H1 (cell line): ENCODE measurements around the gene STXBP6. TPM values are rescaled to one million over a fixed set of nuclear protein-coding genes. Genes with fewer than 3 reads are reported as not detected.

Source experiments
- CTCF ChIA-PET: fragments of 300-600 bp; sonication (Branson Sonifier 250); formaldehyde crosslinking; loops from one replicate; lab custom pipeline; 2021; ENCODE audit not compliant: partially characterized antibody; lab: Charles Lee
- POLR2A ChIA-PET: fragments of 300-600 bp; sonication (Branson Sonifier 250); formaldehyde crosslinking; loops from one replicate; lab custom pipeline; 2021; ENCODE audit warnings: inconsistent platforms; ENCODE audit not compliant: partially characterized antibody; lab: Charles Lee
- DNase-seq, 2 experiments: peaks; one replicate each; pipeline versions ENCODE4 v3.0.0 to v3.0.0-alpha.2; 2010 to 2022; ENCODE audit warnings: low spot score in 2 of 2, low read depth in 1 of 2, mixed read lengths in 1 of 2
- FAIRE-seq: peaks from 2 replicates; lab custom pipeline; 2011; peaks lifted over from hg19 to GRCh38; lab: Jason Lieb, UNC
- H2AFZ ChIP-seq: 2 replicates; pipeline ENCODE4 v1.8.1; 2012; ENCODE audit warnings: low read length, inconsistent platforms
- H2AK5ac ChIP-seq: 2 replicates; pipeline ENCODE4 v1.6.1; 2013; ENCODE audit warnings: low read depth, low read length
- H2BK120ac ChIP-seq: replicated peaks from 2 replicates; pipeline ENCODE3; 2013; ENCODE audit warnings: low read depth, low read length, inconsistent platforms
- H2BK12ac ChIP-seq: 2 replicates; pipeline ENCODE4 v1.6.1; 2013; ENCODE audit warnings: low read depth, low read length
- H2BK15ac ChIP-seq: 2 replicates; pipeline ENCODE4 v1.6.1; 2013; ENCODE audit warnings: low read length
- H2BK20ac ChIP-seq: 2 replicates; pipeline ENCODE4 v1.6.1; 2013; ENCODE audit warnings: low read length
- H2BK5ac ChIP-seq: 2 replicates; pipeline ENCODE4 v1.6.1; 2013; ENCODE audit warnings: low read depth, low read length
- H3K14ac ChIP-seq: 2 replicates; pipeline ENCODE4 v1.6.1; 2013; ENCODE audit warnings: inconsistent platforms; ENCODE audit not compliant: insufficient read length
- H3K18ac ChIP-seq: 2 replicates; pipeline ENCODE4 v1.6.1; 2013; ENCODE audit warnings: low read length; ENCODE audit errors: extremely low read depth
- H3K23ac ChIP-seq: 2 replicates; pipeline ENCODE4 v1.6.1; 2013; ENCODE audit warnings: inconsistent platforms; ENCODE audit not compliant: insufficient read length
- H3K23me2 ChIP-seq: 2 replicates; pipeline ENCODE4 v1.6.1; 2013; ENCODE audit warnings: low read depth, low read length
- H3K27ac ChIP-seq: 2 replicates; pipeline ENCODE4 v1.6.1; 2011; ENCODE audit warnings: low read depth, low read length, inconsistent platforms
- H3K27me3 ChIP-seq, 4 experiments: replicated peaks in 1 of 4; 1 replicate in 1 of 4; 2 replicates in 3 of 4; pipeline versions ENCODE4 v1.6.1 to v1.8.1; 2011 to 2013; ENCODE audit warnings: low read length in 3 of 4, mild to moderate bottlenecking in 3 of 4, inconsistent platforms in 2 of 4, mixed read lengths in 2 of 4, moderate library complexity in 1 of 4; ENCODE audit not compliant: control insufficient read depth in 3 of 4, insufficient read depth in 3 of 4; ENCODE audit errors: extremely low read depth in 1 of 4
- H3K36me3 ChIP-seq, 4 experiments: 2 replicates each; pipeline versions ENCODE4 v1.6.1 to v1.8.1; 2011 to 2013; ENCODE audit warnings: mild to moderate bottlenecking in 4 of 4, low read length in 3 of 4, moderate library complexity in 2 of 4, control low read depth in 1 of 4, inconsistent platforms in 1 of 4; ENCODE audit not compliant: insufficient read depth in 4 of 4, control insufficient read depth in 2 of 4
- H3K4ac ChIP-seq: replicated peaks from 2 replicates; pipeline ENCODE3; 2013; ENCODE audit warnings: low read length, low read depth, mixed read lengths, inconsistent platforms; ENCODE audit not compliant: insufficient read length
- H3K4me1 ChIP-seq, 4 experiments: replicated peaks in 1 of 4; 1 replicate in 1 of 4; 2 replicates in 3 of 4; pipeline versions ENCODE4 v1.6.1 to v1.8.1; 2011 to 2013; ENCODE audit warnings: low read length in 3 of 4, inconsistent platforms in 2 of 4, mixed read lengths in 1 of 4; ENCODE audit not compliant: insufficient read depth in 4 of 4, control insufficient read depth in 3 of 4
- H3K4me2 ChIP-seq, 2 experiments: 2 replicates each; pipeline versions ENCODE4 v1.6.1 to v1.8.1; 2011 to 2013; ENCODE audit warnings: low read depth in 2 of 2, low read length in 2 of 2, control low read depth in 1 of 2, inconsistent platforms in 1 of 2, mild to moderate bottlenecking in 1 of 2; ENCODE audit not compliant: insufficient read depth in 1 of 2
- H3K4me3 ChIP-seq, 4 experiments: fragments of 200-600, 300-600 bp in 1 of 4; sonication (generic), shearing (Covaris generic), sonication (Bioruptor Twin) in 1 of 4; 2 replicates each; pipeline versions ENCODE4 v1.5.1 to v1.8.1; 2011 to 2016; ENCODE audit warnings: low read length in 4 of 4, low read depth in 3 of 4, control low read depth in 2 of 4, inconsistent platforms in 2 of 4, mild to moderate bottlenecking in 2 of 4, mixed read lengths in 1 of 4, moderate library complexity in 1 of 4; ENCODE audit not compliant: insufficient read depth in 2 of 4; ENCODE audit errors: extremely low read depth in 1 of 4
- H3K56ac ChIP-seq: replicated peaks from 2 replicates; pipeline ENCODE3; 2013; ENCODE audit warnings: low read depth, mild to moderate bottlenecking, mixed read lengths, low read length, inconsistent platforms; ENCODE audit not compliant: insufficient read length
- H3K79me1 ChIP-seq: 2 replicates; pipeline ENCODE4 v1.6.1; 2013; ENCODE audit warnings: low read depth, low read length, control low read depth
- H3K79me2 ChIP-seq, 2 experiments: 2 replicates each; pipeline versions ENCODE4 v1.6.1 to v1.8.1; 2012 to 2013; ENCODE audit warnings: low read length in 2 of 2, mild to moderate bottlenecking in 2 of 2, inconsistent platforms in 1 of 2; ENCODE audit not compliant: insufficient read depth in 2 of 2, control insufficient read depth in 1 of 2
- H3K9ac ChIP-seq, 4 experiments: replicated peaks in 1 of 4; 1 replicate in 1 of 4; 2 replicates in 3 of 4; pipeline versions ENCODE4 v1.6.1 to v1.8.1; 2011 to 2013; ENCODE audit warnings: low read depth in 3 of 4, low read length in 3 of 4, control low read depth in 2 of 4, mild to moderate bottlenecking in 2 of 4, moderate library complexity in 2 of 4, inconsistent platforms in 1 of 4; ENCODE audit errors: extremely low read depth in 1 of 4
- H3K9me3 ChIP-seq, 2 experiments: 2 replicates each; pipeline versions ENCODE4 v1.6.1 to v1.8.1; 2012 to 2013; ENCODE audit warnings: mild to moderate bottlenecking in 2 of 2, moderate library complexity in 2 of 2, control low read depth in 1 of 2, inconsistent platforms in 1 of 2, low read depth in 1 of 2, low read length in 1 of 2, mixed read lengths in 1 of 2; ENCODE audit not compliant: insufficient read depth in 2 of 2
- H4K20me1 ChIP-seq, 2 experiments: replicated peaks in 1 of 2; 2 replicates each; pipeline versions ENCODE3 to v1.8.1; 2011 to 2013; ENCODE audit warnings: inconsistent platforms in 2 of 2, low read length in 2 of 2, mild to moderate bottlenecking in 1 of 2; ENCODE audit not compliant: insufficient read depth in 2 of 2, control insufficient read depth in 1 of 2
- H4K5ac ChIP-seq: 2 replicates; pipeline ENCODE4 v1.6.1; 2013; ENCODE audit warnings: low read length, low read depth, mixed read lengths, inconsistent platforms; ENCODE audit not compliant: insufficient read length
- H4K8ac ChIP-seq: 2 replicates; pipeline ENCODE4 v1.8.0; 2013; ENCODE audit warnings: mild to moderate bottlenecking, moderate library complexity, low read length, inconsistent platforms; ENCODE audit not compliant: insufficient read depth; ENCODE audit errors: extremely low read depth
- H4K91ac ChIP-seq: replicated peaks from 2 replicates; pipeline ENCODE3; 2013; ENCODE audit warnings: low read length, mixed read lengths, inconsistent platforms; ENCODE audit not compliant: insufficient read length
- ASH2L ChIP-seq: fragments of 200-600, 300-600 bp; sonication (generic); IDR thresholded peaks from one replicate; pipeline ENCODE4 v1.7.1; 2017; ENCODE audit warnings: low read length
- BRCA1 ChIP-seq: IDR thresholded peaks from 2 replicates; pipeline ENCODE4 v1.6.1; 2012; ENCODE audit warnings: low read depth, low read length, improper control_type of control experiment
- EZH2 ChIP-seq: fragments of 200-600 bp; sonication (generic); IDR thresholded peaks from 2 replicates; pipeline ENCODE4 v1.7.1; 2012; ENCODE audit warnings: low read depth, mild to moderate bottlenecking, moderate library complexity, low read length, inconsistent platforms; ENCODE audit not compliant: severe bottlenecking
- HDAC6 ChIP-seq: IDR thresholded peaks from one replicate; pipeline ENCODE4 v1.7.1; 2012; ENCODE audit warnings: low read depth, mild to moderate bottlenecking, inconsistent platforms, low read length, moderate library complexity
- JUND ChIP-seq: IDR thresholded peaks from 2 replicates; pipeline ENCODE4 v1.6.1; 2011; ENCODE audit warnings: mild to moderate bottlenecking, improper control_type of control experiment, low read length
- RAD21 ChIP-seq, 2 experiments: IDR thresholded peaks in 1 of 2; conservative IDR thresholded peaks in 1 of 2; 2 replicates each; pipeline ENCODE4 v1.6.1; 2011; ENCODE audit warnings: low read depth in 2 of 2, low read length in 2 of 2, improper control_type of control experiment in 1 of 2, inconsistent platforms in 1 of 2, mild to moderate bottlenecking in 1 of 2, moderate library complexity in 1 of 2
- RXRA ChIP-seq: IDR thresholded peaks from 2 replicates; pipeline ENCODE4 v1.6.1; 2011; ENCODE audit warnings: low read depth, mild to moderate bottlenecking, low read length, moderate library complexity; ENCODE audit not compliant: insufficient read depth
- SIN3A ChIP-seq, 2 experiments: IDR thresholded peaks in 1 of 2; conservative IDR thresholded peaks in 1 of 2; 2 replicates each; pipeline ENCODE4 v1.6.1; 2011 to 2012; ENCODE audit warnings: low read length in 2 of 2, improper control_type of control experiment in 1 of 2, low read depth in 1 of 2, mild to moderate bottlenecking in 1 of 2
- TAF1 ChIP-seq: IDR thresholded peaks from 2 replicates; pipeline ENCODE4 v1.6.1; 2011; ENCODE audit warnings: mild to moderate bottlenecking, low read depth, low read length
- WGBS, 2 experiments: shearing (Covaris generic) in 1 of 2; methylation state at CpG; one replicate each; pipeline versions ENCODE4 v1.1.6 to v1.1.7; 2013 to 2015; ENCODE audit warnings: low lambda C conversion rate in 2 of 2, mixed read lengths in 2 of 2, inconsistent platforms in 1 of 2, low coverage in 1 of 2, missing lambda C conversion rate in 1 of 2; ENCODE audit not compliant: insufficient replicate concordance in 2 of 2, insufficient coverage in 1 of 2, insufficient read length in 1 of 2; ENCODE audit errors: extremely low coverage in 1 of 2, missing lambda C conversion rate in 1 of 2; 5-methylcytosine and 5-hydroxymethylcytosine counted together
- polyA plus RNA-seq, 7 experiments: library from polyadenylated mRNA; depleted of rRNA in 3 of 7; stranded (reverse) in 5 of 7; unstranded in 2 of 7; fragments of >200 nt in 5 of 7; fragments of 200-250 nt in 2 of 7; gene quantifications; 1 replicate in 5 of 7; 2 replicates in 1 of 7; 4 replicates in 1 of 7; pipeline versions ENCODE4 v1.2.1 to v1.2.3, GENCODE V29; 2011 to 2013; ENCODE audit warnings: missing spikeins in 2 of 7, mixed read lengths in 2 of 7
- total RNA-seq: library from RNA; stranded (reverse); fragmentation: NEBNext Ultra II Directional; extraction: Animal tissue kit (Norgen Biotek cat#: 25700); gene quantifications from 2 replicates; pipeline ENCODE4 v1.2.1, GENCODE V29; 2021
- TF ChIP-seq, protein P1 (sequence below): IDR thresholded peaks from 2 replicates; pipeline ENCODE4 v1.6.1; 2012; ENCODE audit warnings: inconsistent platforms
- TF ChIP-seq, protein P2 (sequence below), 3 experiments: IDR thresholded peaks; 1 replicate in 2 of 3; 2 replicates in 1 of 3; pipeline versions ENCODE4 v1.5.1 to v1.6.1; 2011; ENCODE audit warnings: low read length in 3 of 3, mild to moderate bottlenecking in 3 of 3, inconsistent platforms in 2 of 3, low read depth in 1 of 3, moderate library complexity in 1 of 3; ENCODE audit not compliant: insufficient read depth in 1 of 3; ENCODE audit errors: control extremely low read depth in 1 of 3

STXBP6 gene
- total and polyA plus RNA-seq, 2 of the 8 experiments (the other 6 are each of a cell fraction or from before 2014, with no cell fraction given): 9.4 to 18.1 TPM

DNA sequence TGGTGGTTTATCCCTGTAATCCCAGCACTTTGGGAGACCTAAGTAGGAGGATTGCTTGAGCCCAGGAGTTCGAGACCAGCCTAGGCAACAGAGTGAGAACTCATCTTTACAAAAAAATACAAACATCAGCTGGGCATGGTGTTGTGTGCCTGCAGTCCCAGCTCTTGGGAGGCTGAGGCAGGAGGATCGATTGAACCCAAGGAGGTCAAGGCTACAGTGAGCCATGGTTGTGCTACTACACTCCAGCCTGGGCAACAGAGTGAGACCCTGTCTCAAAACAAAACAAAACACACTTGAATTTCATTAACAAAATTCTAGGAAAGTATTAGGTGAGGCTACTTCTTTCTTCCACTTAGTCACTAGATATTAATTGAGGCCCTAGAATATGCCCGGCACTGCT, 77.1 kb downstream of the STXBP6 start:
- Histone ChIP-seq H3K27me3 (no peaks in the 10 kb centered on the region), H3K4me3 (no peak overlapping the region), H4K8ac (no peak overlapping the region), H4K20me1 (no peaks in the 10 kb centered on the region), H4K5ac (no peak overlapping the region), H2BK12ac (no peak overlapping the region), H3K4me1 (no peaks in the 10 kb centered on the region), H2BK20ac (no peak overlapping the region), H3K79me1 (no peaks in the 10 kb centered on the region), H2BK120ac (no peak overlapping the region), H2AFZ (no peak overlapping the region), H4K91ac (no peak overlapping the region), H3K14ac (no peak overlapping the region), H3K27ac (no peak overlapping the region), H3K79me2 (no peaks in the 10 kb centered on the region), H3K4me2 (no peak overlapping the region), H3K9ac (no peak overlapping the region), H2BK15ac (no peak overlapping the region), H3K9me3 (no peaks in the 10 kb centered on the region), H3K18ac (no peak overlapping the region), H3K56ac (no peak overlapping the region), H3K23me2 (no peaks in the 10 kb centered on the region), H2BK5ac (no peak overlapping the region), H3K36me3 (no peaks in the 10 kb centered on the region), H3K4ac (no peak overlapping the region), H3K23ac (no peak overlapping the region), H2AK5ac (no peak overlapping the region)
- ChIA-PET POLR2A (no interaction called here), CTCF (interaction anchor here (0.8 kb wide), 1 partner anchor 15 kb away, joined by 3 read pairs; no protein-coding TSS in a partner anchor)
- 89% methylated on average over 3 of the region's 3 CpGs; no CpG with 5 or more reads in 1 of the 2 experiments for WGBS, 2 experiments
- FAIRE-seq (no peak), DNase-seq (no peak)
- no peak for TF ChIP-seq JUND
- no peak for TF ChIP-seq TAF1
- TF ChIP-seq SIN3A (conservative IDR thresholded peaks at IDR 0.05 in 1 of 2, IDR thresholded peaks at IDR 0.05 in 1 of 2; ENCODE audit: low read depth in 1 of 2, low read length in 2 of 2): no peak
- TF ChIP-seq RAD21 (IDR thresholded peaks at IDR 0.05 in 1 of 2, conservative IDR thresholded peaks at IDR 0.05 in 1 of 2; ENCODE audit: low read depth in 2 of 2, low read length in 2 of 2): no peak
- no peak for TF ChIP-seq BRCA1
- TF ChIP-seq, protein P1, sequence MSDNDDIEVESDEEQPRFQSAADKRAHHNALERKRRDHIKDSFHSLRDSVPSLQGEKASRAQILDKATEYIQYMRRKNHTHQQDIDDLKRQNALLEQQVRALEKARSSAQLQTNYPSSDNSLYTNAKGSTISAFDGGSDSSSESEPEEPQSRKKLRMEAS: no peak
- TF ChIP-seq, protein P2, sequence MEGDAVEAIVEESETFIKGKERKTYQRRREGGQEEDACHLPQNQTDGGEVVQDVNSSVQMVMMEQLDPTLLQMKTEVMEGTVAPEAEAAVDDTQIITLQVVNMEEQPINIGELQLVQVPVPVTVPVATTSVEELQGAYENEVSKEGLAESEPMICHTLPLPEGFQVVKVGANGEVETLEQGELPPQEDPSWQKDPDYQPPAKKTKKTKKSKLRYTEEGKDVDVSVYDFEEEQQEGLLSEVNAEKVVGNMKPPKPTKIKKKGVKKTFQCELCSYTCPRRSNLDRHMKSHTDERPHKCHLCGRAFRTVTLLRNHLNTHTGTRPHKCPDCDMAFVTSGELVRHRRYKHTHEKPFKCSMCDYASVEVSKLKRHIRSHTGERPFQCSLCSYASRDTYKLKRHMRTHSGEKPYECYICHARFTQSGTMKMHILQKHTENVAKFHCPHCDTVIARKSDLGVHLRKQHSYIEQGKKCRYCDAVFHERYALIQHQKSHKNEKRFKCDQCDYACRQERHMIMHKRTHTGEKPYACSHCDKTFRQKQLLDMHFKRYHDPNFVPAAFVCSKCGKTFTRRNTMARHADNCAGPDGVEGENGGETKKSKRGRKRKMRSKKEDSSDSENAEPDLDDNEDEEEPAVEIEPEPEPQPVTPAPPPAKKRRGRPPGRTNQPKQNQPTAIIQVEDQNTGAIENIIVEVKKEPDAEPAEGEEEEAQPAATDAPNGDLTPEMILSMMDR (IDR thresholded peaks at IDR 0.05; ENCODE audit: control extremely low read depth in 1 of 3, insufficient read depth in 1 of 3, low read depth in 1 of 3, low read length in 3 of 3): no peak
- no peak for TF ChIP-seq ASH2L
- TF ChIP-seq EZH2: no peak
- no peak for TF ChIP-seq HDAC6
- no peak for TF ChIP-seq RXRA
